ENCODE results near the gene CACNG8.
"Not testable (repeated sequence)": the region's sequence is repeated elsewhere in the genome, so short reads cannot be mapped to it uniquely, and the experiment has no call there.

The CACNG8 gene

DNA sequence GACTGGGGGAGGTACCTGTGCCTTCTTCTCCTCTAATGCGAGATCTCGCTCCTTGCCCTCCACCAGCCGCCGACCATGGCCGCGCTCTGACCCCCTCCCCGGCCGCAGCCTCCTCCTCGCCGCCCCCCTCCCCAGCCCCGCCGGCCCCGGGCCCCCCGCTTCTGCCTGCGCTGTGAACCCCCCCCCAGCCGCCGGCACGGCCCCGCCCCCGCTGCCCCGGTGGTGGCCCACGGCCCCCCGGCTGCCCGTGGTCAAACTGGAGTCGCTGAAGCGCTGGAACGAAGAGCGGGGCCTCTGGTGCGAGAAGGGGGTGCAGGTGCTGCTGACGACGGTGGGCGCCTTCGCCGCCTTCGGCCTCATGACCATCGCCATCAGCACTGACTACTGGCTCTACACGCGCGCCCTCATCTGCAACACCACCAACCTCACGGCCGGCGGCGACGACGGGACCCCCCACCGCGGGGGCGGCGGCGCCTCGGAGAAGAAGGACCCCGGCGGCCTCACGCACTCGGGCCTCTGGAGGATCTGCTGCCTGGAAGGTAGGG is at the start of gene CACNG8:
Gene CACNG8, plus strand, starts transcription at position 51 of the 545 bp plus-strand sequence.
- no peak for DNase-seq

GRCh38 chr19:53915000-53915399 is 47.7 kb upstream of the CACNG8 start:
- no peak for DNase-seq

GRCh38 chr19:53916004-53916403 is 46.7 kb upstream of the CACNG8 start:
- DNase-seq, result no peak

DNA sequence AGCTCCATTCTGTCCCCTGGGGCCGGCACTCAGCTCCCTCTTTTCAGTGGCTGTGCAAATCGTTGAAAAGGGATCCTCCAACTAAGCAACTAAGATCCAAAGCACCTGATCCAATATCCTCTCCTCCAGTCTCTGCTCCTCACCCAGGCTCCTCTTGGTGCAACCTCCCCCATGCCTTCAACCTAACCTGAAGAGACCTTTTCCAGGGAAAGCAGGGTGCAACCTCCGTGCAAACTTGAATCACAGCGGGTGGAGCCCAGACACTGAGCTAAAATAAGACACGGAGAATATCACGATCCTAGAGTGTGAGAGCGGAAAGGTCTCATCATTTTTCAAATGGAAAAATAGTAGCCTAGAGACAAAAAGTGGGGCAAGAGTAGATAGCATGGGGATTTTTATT is 45.4 kb upstream of the CACNG8 start:
- DNase-seq, result no peak

- no peak for DNase-seq
These were observed 35.0 kb upstream of the CACNG8 start for GRCh38 chr19:53927739-53928138.

- DNase-seq, result no peak
These were observed 26.7 kb upstream of the CACNG8 start for GRCh38 chr19:53936029-53936428.

GRCh38 chr19:53942001-53942786 is 20.5 kb upstream of the CACNG8 start:
- no peak for DNase-seq

DNA sequence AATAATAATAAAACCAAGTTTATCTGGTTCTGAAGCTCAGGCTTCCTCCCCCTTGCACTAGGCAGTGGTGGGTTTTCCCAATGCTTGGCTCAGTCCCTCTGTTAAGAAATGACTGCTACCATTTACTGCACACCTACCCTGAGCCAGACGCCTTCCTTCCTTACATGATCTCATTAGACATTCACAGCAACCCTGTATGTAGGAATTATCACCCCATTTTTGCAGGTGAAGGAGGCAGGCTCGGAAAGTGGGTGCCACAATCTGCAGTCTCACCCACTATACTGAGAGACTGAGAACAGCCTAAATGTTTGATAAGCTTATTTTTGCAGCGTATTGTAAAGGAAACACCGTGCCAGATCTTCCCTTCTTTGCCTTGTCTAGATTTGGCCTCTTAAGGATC is 18.3 kb upstream of the CACNG8 start:
- DNase-seq, result no peak

DNA sequence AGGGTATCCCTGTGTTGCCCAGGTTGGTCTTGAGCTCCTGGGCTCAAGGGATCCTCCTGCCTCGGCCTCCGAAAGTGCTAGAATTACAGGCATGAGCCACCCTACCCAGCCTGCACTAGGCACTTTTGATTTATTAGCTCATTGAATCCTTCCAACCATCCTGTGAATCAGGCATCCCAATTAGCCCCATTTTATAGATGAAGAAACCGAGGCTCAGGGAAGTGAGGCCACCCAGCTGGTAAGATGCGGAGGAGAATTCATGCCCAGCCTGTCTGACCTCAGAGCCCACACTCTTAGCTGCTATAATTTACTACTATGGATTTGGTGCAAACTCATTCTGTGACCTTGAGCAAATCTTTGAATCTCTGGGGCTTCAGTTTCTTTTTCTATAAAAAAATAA is 17.8 kb upstream of the CACNG8 start:
- DNase-seq, result no peak

- peak; percentile 55 for DNase-seq
These were observed 17.3 kb upstream of the CACNG8 start for GRCh38 chr19:53945441-53945840.

GRCh38 chr19:53945998-53946397 is 16.7 kb upstream of the CACNG8 start:
- no peak for DNase-seq

DNA sequence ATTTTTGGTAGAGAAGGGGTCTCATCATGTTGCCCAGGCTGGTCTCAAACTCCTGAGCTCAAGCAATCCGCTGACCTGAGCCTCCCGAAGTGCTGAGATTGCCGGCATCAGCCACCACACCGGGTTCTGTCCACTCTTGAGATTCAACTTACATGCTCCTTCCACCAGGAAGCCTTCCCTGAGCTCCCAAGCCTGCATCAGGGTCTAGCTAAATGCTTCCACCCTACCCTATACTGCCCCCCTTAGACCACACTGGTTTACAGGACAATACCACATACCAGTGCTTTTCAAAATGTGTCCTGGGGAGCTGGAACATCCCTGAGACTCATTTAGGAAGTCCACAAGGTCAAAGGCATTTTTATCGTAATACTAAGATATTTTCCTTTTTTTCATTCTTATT is 15.1 kb upstream of the CACNG8 start:
- DNase-seq, result peak; percentile 16

DNA sequence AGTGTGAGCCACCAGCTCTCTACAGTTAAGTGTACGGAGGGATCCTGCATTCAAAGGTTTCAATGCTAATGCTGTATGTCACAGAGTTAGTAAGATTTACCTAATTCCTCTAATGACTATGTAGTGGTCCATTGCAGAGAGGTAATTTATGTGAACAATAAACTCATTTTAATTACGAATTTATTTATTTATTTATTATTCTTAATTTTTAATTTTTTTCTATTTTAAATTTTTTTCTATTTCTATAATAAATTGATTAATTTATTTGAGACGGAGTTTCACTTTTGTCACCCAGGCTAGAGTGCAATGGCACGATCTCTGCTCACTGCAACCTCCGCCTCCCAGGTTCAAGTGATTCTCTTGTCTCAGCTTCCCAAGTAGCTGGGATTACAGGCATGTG is 14.1 kb upstream of the CACNG8 start:
- not testable (repeated sequence) for DNase-seq

GRCh38 chr19:53951436-53951835 is 11.3 kb upstream of the CACNG8 start:
- DNase-seq, result no peak

DNA sequence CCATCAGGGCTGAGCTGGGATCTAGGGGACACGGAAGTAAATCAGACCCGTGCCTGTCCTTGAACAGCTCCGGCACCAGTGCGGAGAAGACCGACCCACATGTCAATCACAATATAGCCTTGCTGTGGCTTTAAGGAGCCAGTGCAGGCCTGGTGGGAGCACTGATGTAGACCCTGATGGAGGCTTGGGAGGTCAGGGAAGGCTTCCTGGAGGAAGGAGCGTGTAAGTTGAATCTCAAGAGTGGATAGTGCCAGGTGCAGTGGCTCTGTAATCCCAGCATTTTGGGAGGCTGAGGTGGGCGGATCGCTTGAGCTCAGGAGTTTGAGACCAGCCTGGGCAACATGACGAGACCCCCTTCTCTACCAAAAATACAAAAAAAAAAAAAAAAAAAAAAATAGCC is 10.8 kb upstream of the CACNG8 start:
- no peak for DNase-seq

- DNase-seq, result no peak
These were observed 9.4 kb upstream of the CACNG8 start for GRCh38 chr19:53953383-53953782.

DNA sequence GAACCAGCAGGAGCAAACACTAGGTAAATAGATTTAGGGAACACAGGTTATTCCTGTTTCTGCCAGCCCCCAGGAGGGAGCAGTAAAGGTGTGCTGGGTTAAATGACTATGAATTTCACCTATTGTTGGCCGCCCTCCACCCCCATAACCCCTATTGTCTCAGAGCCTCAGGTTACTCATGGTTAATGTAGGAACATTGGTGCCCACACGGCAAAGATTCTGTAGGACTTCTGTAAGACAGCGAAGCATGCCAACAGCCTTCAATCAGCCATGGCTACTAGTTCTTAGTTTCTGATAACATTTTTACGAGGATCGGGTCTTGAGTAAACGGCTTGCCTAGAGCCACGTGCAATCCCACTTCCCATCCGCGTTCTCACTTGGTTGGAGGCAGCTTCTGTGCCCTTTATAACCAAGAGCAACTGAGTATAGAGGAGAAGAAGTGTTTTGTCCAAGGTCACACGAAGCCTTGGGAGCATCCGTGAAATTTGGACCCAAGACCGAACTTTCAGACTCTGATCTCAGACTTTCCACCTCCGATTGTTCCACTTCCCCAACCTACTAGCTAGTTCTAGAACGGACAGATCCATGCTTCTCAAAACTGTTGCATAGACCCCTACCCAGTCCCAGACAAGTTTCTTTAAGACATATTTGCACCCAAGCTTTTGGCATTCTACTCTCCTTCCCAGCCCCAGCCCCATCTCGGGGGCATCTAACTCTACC is 5.1 kb upstream of the CACNG8 start:
- no peak for DNase-seq

GRCh38 chr19:53958168-53958571 is 4.6 kb upstream of the CACNG8 start:
- DNase-seq, result no peak

DNA sequence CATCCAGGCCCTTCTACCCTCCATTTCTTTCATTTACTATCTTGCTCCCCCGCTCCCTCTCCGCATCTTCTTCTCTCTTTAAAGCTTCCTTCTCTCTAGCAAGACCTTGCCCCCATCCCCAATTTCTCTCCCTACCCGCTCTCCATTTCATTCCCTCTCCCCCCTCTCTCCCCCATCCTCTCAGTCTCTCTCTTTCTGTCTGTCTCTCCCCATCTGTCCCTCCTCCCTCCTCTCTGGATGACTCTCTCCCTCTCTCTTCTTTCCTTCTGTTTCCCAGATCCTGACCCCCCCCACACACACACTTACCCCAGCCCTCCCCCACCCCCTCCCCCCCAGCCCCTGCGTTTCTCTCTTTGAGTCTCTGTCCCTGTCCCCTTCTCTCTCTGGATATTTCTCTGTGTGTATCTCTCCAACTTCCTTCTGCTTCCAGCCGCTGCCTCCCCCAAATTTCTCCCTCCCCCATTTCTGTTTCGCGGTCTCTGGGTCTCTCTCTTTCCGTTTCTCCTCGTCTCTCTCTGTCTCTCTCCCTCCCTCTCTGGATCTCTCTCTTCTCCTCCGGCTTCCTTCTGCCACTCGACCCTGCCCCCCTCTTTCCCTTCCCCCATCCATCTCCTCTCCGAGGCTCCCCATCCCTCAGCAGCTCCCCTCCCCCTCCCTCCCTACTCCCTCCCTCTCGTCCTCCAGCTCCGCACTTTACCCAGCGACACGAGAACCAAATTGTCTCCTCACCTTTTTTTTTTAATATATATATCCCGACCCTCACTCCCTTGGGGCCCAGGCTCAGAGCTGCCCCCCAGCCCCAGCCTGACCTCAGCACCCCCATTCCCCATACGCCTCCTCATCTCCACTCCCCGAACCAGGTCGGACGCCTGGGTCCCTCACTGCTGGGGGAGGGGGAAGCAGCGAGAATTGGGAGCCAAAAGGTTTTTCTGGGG is 3.6 kb upstream of the CACNG8 start:
- DNase-seq, result no peak

- no peak for DNase-seq
These were observed 2.5 kb upstream of the CACNG8 start for GRCh38 chr19:53960187-53960586.

DNA sequence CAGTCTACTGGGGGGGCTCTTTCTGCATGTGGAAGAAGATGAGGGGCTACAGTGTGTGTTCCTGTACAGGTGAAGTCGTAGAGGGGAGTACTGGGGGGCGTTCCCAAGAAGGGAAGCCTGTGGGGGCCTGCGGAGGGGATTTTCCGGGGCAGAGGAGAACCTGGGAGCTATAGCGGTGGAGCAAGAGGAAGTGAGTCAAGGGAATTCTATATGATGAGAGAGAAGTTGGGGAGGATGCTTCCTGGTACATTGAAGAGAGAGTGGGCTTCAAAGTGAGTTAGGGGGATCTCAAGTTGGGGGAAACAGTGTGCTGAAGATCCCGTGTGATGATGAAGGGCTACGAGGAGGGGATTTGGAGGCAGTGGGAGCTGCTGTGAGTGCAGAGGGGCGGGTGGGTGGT is 1.9 kb upstream of the CACNG8 start:
- DNase-seq, result no peak

- DNase-seq, result no peak
These were observed 997 bp upstream of the CACNG8 start for GRCh38 chr19:53961523-53962356.

All from SHP77 treated with DMSO at 0.1 percent for 48 hours (cell line).